T follicular helper cell (primary cell): ENCODE results near the gene MRPL16.
A peak's percentile ranks its signal among the peaks of the same experiment; 100 is the strongest.
"Not testable (repeated sequence)": the region's sequence is repeated elsewhere in the genome, so short reads cannot be mapped to it uniquely, and the experiment has no call there.

ENCODE experiments used
- DNase-seq: peaks from one replicate; pipeline ENCODE4 v3.0.0-alpha.2; 2020; ENCODE audit warnings: low read depth

The MRPL16 gene

GRCh38 chr11:59812220-59812619 lies 1.6 kb upstream of the MRPL16 start:
- DNase-seq: no peak

GRCh38 chr11:59810911-59811259 lies 307 bp upstream of the MRPL16 start:
- no peak for DNase-seq

GRCh38 chr11:59807047-59807610 lies 3.4 kb downstream of the MRPL16 start:
- DNase-seq: no peak

- no peak for DNase-seq
Observed at GRCh38 chr11:59804061-59804460, 6.5 kb downstream of the MRPL16 start.

GRCh38 chr11:59802639-59803176 lies 7.9 kb downstream of the MRPL16 start:
- DNase-seq: peak; percentile 10

- DNase-seq: no peak
Observed at GRCh38 chr11:59801981-59802638, 8.5 kb downstream of the MRPL16 start.

GRCh38 chr11:59801160-59801706 lies 9.3 kb downstream of the MRPL16 start:
- no peak for DNase-seq

GRCh38 chr11:59800390-59801025 lies 10.1 kb downstream of the MRPL16 start:
- DNase-seq: no peak

GRCh38 chr11:59794417-59794816 lies 16.2 kb downstream of the MRPL16 start:
- DNase-seq: no peak

GRCh38 chr11:59792507-59792906 lies 18.1 kb downstream of the MRPL16 start:
- no peak for DNase-seq

- DNase-seq: no peak
Observed at GRCh38 chr11:59791639-59792038, 18.9 kb downstream of the MRPL16 start.

GRCh38 chr11:59787816-59788215 lies 22.8 kb downstream of the MRPL16 start:
- DNase-seq: no peak

GRCh38 chr11:59787255-59787588 lies 23.4 kb downstream of the MRPL16 start:
- DNase-seq: no peak

GRCh38 chr11:59785818-59786217 lies 24.8 kb downstream of the MRPL16 start:
- DNase-seq: no peak

- DNase-seq: not testable (repeated sequence)
Observed at GRCh38 chr11:59784441-59784840, 26.1 kb downstream of the MRPL16 start.

GRCh38 chr11:59783632-59784090 lies 26.9 kb downstream of the MRPL16 start:
- no peak for DNase-seq

- no peak for DNase-seq
Observed at GRCh38 chr11:59782080-59782479, 28.5 kb downstream of the MRPL16 start.

GRCh38 chr11:59779487-59779886 lies 31.1 kb downstream of the MRPL16 start:
- DNase-seq: no peak

- no peak for DNase-seq
Observed at GRCh38 chr11:59778122-59778521, 32.5 kb downstream of the MRPL16 start.

GRCh38 chr11:59777104-59777503 lies 33.5 kb downstream of the MRPL16 start:
- DNase-seq: no peak

- DNase-seq: no peak
Observed at GRCh38 chr11:59776210-59777066, 34.1 kb downstream of the MRPL16 start.

GRCh38 chr11:59773083-59773440 lies 37.5 kb downstream of the MRPL16 start:
- no peak for DNase-seq
